Activated T-helper 1 cell treated with anti-CD3 and anti-CD28 coated beads, Interleukin-12 subunit alpha, Interleukin-12 subunit beta, Interleukin-2, Interleukin-4 antibody, amounts not matched to agents 30 ng/mL and 10 ng/mL and 1 ng/mL, durations not matched to agents 14 hours and 24 hours and 36 hours (primary cell): ENCODE data around the gene FLT1. TPM values are rescaled to one million over a fixed set of nuclear protein-coding genes. Genes with fewer than 3 reads are reported as not detected.

Experiments used
- DNase-seq: peaks from one replicate; pipeline ENCODE4 v3.0.0; 2021; ENCODE audit warnings: low spot score
- H3K27ac Mint-ChIP-seq: one replicate; pipeline ENCODE4 v1.8.0; 2021; ENCODE audit warnings: mild to moderate bottlenecking, mixed read lengths
- H3K27me3 Mint-ChIP-seq: one replicate; pipeline ENCODE4 v1.8.0; 2022; ENCODE audit warnings: mild to moderate bottlenecking, moderate library complexity, mixed read lengths; ENCODE audit not compliant: insufficient read depth
- H3K36me3 Mint-ChIP-seq: one replicate; pipeline ENCODE4 v1.8.0; 2021; ENCODE audit warnings: low read depth, mixed read lengths
- H3K4me1 Mint-ChIP-seq: one replicate; pipeline ENCODE4 v1.8.0; 2021; ENCODE audit warnings: low read depth, mixed read lengths
- H3K4me3 Mint-ChIP-seq: one replicate; pipeline ENCODE4 v1.8.0; 2021; ENCODE audit warnings: mild to moderate bottlenecking, moderate library complexity, mixed read lengths
- H3K9me3 Mint-ChIP-seq: one replicate; pipeline ENCODE4 v1.8.0; 2021; ENCODE audit warnings: mixed read lengths
- intact Hi-C: fragments of 100-400 bp; cut with micrococcal nuclease; formaldehyde crosslinking; loops from one replicate; pipeline ENCODE4 v1.15.1; 2024
- total RNA-seq: library from RNA; stranded (reverse); gene quantifications from 2 replicates; pipeline ENCODE4 v1.2.3, GENCODE V29; 2022

FLT1 gene
- total RNA-seq, 1 donor from 2014 or later, result 45.6 TPM

GRCh38 chr13:28441529-28441928 lies 53.4 kb downstream of the FLT1 start:
- no peaks in the 10 kb centered on the region for H3K4me1 Mint-ChIP-seq
- intact Hi-C loops, result no loop called here
- peaks cover 4% of the 10 kb centered on the region for H3K27me3 Mint-ChIP-seq
- no peak overlapping the region for H3K4me3 Mint-ChIP-seq
- H3K36me3 Mint-ChIP-seq, result peaks cover 7% of the 10 kb centered on the region
- H3K9me3 Mint-ChIP-seq, result peaks cover 5% of the 10 kb centered on the region
- peak overlapping the region; percentile 63 for H3K27ac Mint-ChIP-seq
- DNase-seq, result no peak

DNA sequence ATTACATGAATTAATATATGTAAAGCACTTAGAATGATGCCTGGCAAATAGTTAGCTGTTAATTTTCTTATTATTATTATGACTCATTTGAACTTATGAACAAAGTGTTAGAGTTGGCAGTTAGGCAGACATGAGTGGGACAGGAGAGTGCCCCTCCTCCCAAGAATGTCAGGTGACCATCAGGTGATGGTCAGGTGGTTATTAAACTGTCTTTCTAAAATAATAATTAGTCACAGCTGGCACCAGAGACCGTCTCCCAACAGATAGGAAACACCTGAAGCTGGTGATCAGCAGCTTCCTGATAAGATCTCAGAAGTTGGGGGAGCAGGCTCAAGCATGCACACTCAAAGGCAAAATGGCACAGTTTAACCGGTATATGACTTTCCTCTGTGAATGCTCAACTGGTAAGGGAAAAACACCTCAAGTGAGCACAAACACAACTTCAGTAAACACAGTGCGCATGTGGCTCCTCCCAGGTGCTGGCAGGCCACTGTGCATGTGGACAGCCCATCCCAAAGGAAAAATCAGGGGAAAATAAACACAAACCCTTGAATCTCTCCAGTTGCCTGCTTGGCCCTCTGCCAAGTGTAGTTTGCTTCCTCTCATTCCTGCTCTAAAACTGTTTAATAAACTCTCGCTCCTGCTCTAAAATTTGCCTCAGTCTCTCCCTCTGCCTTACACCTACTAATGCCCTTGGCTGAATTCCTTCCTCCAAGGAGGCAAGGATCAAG lies 54.0 kb downstream of the FLT1 start:
- Mint-ChIP-seq H3K27ac (peak overlapping the region; percentile 63), H3K4me1 (no peaks in the 10 kb centered on the region), H3K4me3 (no peak overlapping the region), H3K36me3 (peaks cover 5% of the 10 kb centered on the region), H3K9me3 (peaks cover 1% of the 10 kb centered on the region), H3K27me3 (peaks cover 4% of the 10 kb centered on the region)
- no peak for DNase-seq
- intact Hi-C loops, result no loop called here

- no peak overlapping the region for H3K4me3 Mint-ChIP-seq
- peaks cover 1% of the 10 kb centered on the region for H3K27me3 Mint-ChIP-seq
- DNase-seq, result no peak
- H3K27ac Mint-ChIP-seq, result no peak overlapping the region
- H3K4me1 Mint-ChIP-seq, result no peaks in the 10 kb centered on the region
- H3K9me3 Mint-ChIP-seq, result no peaks in the 10 kb centered on the region
- intact Hi-C loops, result no loop called here
- peaks cover 3% of the 10 kb centered on the region for H3K36me3 Mint-ChIP-seq
These were observed 56.2 kb downstream of the FLT1 start for GRCh38 chr13:28438598-28439334.

DNA sequence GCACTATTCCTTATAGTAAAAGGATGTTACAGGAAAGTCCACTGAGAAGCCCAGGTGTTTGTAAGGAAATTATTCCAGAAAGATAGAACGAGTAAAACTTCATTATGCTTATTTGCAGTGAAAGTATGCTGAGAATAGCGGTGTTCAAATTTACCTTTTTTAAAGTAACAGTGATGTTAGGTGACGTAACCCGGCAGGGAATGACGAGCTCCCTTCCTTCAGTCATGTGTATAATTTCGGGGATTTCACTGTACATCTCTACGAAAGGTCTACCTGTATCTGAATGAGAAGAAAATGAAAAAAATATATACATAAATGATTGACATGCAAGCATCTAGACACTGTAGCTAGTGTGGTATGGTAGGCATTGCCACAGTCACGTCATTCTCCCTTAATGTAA lies 56.9 kb downstream of the FLT1 start:
- no peak for DNase-seq
- H3K27ac Mint-ChIP-seq, result no peak overlapping the region
- intact Hi-C loops, result no loop called here
- H3K27me3 Mint-ChIP-seq, result peaks cover 1% of the 10 kb centered on the region
- H3K9me3 Mint-ChIP-seq, result no peaks in the 10 kb centered on the region
- H3K4me3 Mint-ChIP-seq, result no peak overlapping the region
- no peaks in the 10 kb centered on the region for H3K4me1 Mint-ChIP-seq
- peaks cover 3% of the 10 kb centered on the region for H3K36me3 Mint-ChIP-seq

DNA sequence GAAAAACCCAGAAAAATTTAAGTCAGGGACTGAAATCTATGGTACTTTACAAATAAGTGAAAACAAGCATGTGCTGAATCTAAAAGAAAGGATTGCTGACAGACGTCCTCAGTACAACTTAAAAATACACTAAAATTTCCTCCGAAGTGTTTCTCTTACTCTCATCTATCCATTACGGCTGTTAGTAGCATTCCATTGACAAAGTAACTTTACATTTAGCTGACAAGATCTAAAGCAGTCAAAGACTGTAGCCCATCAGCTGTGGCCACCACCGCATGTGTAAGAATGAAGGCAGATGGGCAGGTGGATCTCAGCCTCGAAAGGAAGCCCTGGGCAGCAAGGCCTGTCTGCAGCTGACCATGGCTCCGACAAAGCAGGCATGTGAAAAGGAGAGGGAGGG lies 59.0 kb downstream of the FLT1 start:
- H3K36me3 Mint-ChIP-seq, result peaks cover 1% of the 10 kb centered on the region
- H3K4me3 Mint-ChIP-seq, result no peak overlapping the region
- H3K27me3 Mint-ChIP-seq, result peaks cover 1% of the 10 kb centered on the region
- no peak overlapping the region for H3K27ac Mint-ChIP-seq
- no peak for DNase-seq
- H3K9me3 Mint-ChIP-seq, result no peaks in the 10 kb centered on the region
- H3K4me1 Mint-ChIP-seq, result no peaks in the 10 kb centered on the region
- intact Hi-C loops, result no loop called here

DNA sequence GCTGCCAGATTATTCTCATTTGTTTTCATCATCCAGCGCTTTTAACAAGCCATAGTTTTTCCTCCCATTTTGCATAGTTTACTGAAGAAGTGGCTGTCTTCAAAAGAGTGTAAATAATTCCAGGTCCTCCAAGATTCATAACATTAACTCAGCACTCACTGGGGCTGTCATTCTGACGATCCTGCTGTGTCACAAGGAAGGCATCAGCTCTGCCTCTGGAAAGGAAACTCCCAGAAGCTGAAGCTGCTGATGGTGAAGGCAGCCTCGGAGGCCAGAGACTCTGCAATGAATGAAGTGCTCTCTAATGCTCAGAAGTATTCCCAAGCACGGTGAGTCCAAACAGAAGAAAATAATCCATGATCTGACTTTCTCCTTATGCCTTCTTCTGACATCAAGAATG lies 60.0 kb downstream of the FLT1 start:
- intact Hi-C loops, result no loop called here
- peaks cover 2% of the 10 kb centered on the region for H3K36me3 Mint-ChIP-seq

DNA sequence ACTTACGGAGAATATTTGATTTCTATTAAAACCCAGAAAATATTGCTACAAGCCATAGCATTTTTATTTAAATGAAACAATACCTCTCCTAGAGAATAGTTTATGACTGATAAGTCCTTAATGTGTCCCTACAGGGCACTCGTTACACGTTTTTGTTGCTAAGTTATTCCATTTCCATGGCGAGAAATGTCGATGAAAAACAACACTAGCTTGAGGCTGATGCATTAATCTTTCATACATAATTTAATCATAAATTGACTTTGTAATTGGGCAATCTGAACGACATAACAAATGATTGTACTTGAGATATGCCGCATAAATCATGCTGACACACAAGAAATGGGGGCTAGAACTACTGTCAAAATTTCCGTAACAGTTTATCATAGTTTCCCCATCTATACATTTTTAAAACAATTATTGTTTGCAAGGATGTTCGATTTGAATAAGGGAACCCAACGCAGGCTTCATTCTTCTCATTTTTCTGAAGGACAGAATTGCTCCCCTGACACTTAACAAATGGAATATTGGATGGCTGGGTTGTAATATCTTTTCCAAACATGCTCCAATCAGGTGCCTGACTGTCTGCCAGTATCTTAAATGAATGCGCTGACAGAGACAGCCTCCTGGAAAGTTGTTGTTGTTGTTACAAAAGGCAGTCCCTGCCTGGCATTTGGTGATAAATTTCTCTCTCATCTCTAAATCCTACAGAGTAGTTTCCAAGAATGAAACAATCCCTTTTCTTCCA lies 61.9 kb downstream of the FLT1 start:
- intact Hi-C loops, result no loop called here
- H3K9me3 Mint-ChIP-seq, result no peaks in the 10 kb centered on the region
- H3K4me1 Mint-ChIP-seq, result no peaks in the 10 kb centered on the region
- DNase-seq, result no peak
- no peaks in the 10 kb centered on the region for H3K27me3 Mint-ChIP-seq
- no peak overlapping the region for H3K4me3 Mint-ChIP-seq
- H3K27ac Mint-ChIP-seq, result no peak overlapping the region
- H3K36me3 Mint-ChIP-seq, result peaks cover 7% of the 10 kb centered on the region

More for the DNA sequence above, 60.0 kb downstream of the FLT1 start:
- Mint-ChIP-seq H3K4me3 (no peak overlapping the region), H3K27ac (no peak overlapping the region), H3K27me3 (no peaks in the 10 kb centered on the region), H3K4me1 (no peaks in the 10 kb centered on the region), H3K9me3 (no peaks in the 10 kb centered on the region)
- DNase-seq, result no peak

GRCh38 chr13:28429685-28430290 lies 65.1 kb downstream of the FLT1 start:
- H3K27me3 Mint-ChIP-seq, result no peaks in the 10 kb centered on the region
- no peaks in the 10 kb centered on the region for H3K9me3 Mint-ChIP-seq
- intact Hi-C loops, result no loop called here
- no peaks in the 10 kb centered on the region for H3K4me1 Mint-ChIP-seq
- H3K36me3 Mint-ChIP-seq, result peaks cover 17% of the 10 kb centered on the region
- H3K4me3 Mint-ChIP-seq, result no peak overlapping the region
- no peak for DNase-seq
- no peak overlapping the region for H3K27ac Mint-ChIP-seq

DNA sequence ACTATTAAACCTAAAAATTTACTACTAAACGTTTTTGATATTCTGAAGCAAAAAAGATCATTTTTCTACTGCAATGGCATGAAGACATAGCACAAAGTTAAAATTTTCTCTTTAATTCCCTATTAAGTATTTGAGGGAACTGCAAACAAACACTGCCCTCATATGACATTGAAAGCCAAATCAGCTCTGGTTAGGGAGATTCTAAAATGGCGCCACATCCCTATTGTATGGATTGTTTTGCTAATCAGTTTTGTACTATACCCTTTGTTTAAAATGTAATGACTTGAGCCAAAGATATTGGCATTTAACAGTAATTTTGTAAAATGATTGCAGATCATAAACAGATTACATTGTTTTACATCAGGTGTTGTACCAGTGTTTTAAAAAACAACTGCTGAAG lies 65.8 kb downstream of the FLT1 start:
- no peaks in the 10 kb centered on the region for H3K9me3 Mint-ChIP-seq
- intact Hi-C loops, result no loop called here
- H3K27me3 Mint-ChIP-seq, result no peaks in the 10 kb centered on the region
- no peak overlapping the region for H3K4me3 Mint-ChIP-seq
- no peak for DNase-seq
- H3K4me1 Mint-ChIP-seq, result no peaks in the 10 kb centered on the region
- peaks cover 17% of the 10 kb centered on the region for H3K36me3 Mint-ChIP-seq
- no peak overlapping the region for H3K27ac Mint-ChIP-seq

DNA sequence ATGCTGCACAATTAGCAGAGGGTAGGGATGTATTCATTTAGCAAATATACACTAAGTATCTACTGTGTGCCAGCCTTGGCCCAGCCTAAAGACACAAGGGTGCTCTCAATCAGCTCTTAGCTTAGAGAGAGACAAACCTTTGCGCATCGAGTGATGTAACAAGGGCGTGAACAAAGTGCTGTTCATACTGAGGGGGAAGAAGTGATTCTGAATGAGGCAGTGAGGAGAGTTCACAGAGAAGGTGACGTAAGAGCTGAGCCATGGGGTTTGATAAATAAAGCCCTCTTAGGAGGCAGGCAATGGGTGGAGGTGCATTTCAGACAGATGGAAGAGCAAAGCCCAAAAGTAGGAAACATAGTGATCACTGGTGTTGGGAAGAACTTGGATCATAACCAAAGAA lies 68.5 kb downstream of the FLT1 start:
- Mint-ChIP-seq H3K4me3 (no peak overlapping the region), H3K9me3 (no peaks in the 10 kb centered on the region), H3K36me3 (peaks cover 25% of the 10 kb centered on the region), H3K4me1 (peaks cover 18% of the 10 kb centered on the region), H3K27ac (no peak overlapping the region), H3K27me3 (no peaks in the 10 kb centered on the region)
- intact Hi-C loops, result no loop called here
- DNase-seq, result no peak

GRCh38 chr13:28425793-28426192 lies 69.1 kb downstream of the FLT1 start:
- intact Hi-C loops, result no loop called here
- peaks cover 18% of the 10 kb centered on the region for H3K4me1 Mint-ChIP-seq
- peaks cover 25% of the 10 kb centered on the region for H3K36me3 Mint-ChIP-seq
- no peaks in the 10 kb centered on the region for H3K9me3 Mint-ChIP-seq
- H3K27me3 Mint-ChIP-seq, result no peaks in the 10 kb centered on the region
- DNase-seq, result no peak
- no peak overlapping the region for H3K27ac Mint-ChIP-seq
- no peak overlapping the region for H3K4me3 Mint-ChIP-seq

DNA sequence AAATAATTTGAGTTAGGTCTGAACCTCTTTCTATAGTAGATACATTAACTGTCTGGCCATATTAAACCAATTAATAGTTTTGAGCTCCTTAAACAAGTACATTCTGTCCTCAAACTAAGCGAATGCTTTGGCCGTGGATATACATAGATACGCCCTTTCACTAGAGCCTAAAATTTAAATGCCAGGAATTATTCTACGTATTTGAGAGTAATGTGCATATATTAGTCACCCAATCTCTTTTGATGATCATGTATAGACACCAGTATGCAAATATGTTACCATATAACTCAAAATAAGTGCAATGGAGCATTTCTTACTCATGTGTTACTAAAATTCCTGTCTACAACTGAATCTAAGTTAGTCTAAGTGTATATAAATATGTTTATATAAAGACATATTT lies 70.4 kb downstream of the FLT1 start:
- Mint-ChIP-seq H3K27me3 (no peaks in the 10 kb centered on the region), H3K4me3 (no peak overlapping the region), H3K36me3 (peaks cover 21% of the 10 kb centered on the region), H3K4me1 (peaks cover 18% of the 10 kb centered on the region), H3K9me3 (no peaks in the 10 kb centered on the region), H3K27ac (no peak overlapping the region)
- no peak for DNase-seq
- intact Hi-C loops, result no loop called here

DNA sequence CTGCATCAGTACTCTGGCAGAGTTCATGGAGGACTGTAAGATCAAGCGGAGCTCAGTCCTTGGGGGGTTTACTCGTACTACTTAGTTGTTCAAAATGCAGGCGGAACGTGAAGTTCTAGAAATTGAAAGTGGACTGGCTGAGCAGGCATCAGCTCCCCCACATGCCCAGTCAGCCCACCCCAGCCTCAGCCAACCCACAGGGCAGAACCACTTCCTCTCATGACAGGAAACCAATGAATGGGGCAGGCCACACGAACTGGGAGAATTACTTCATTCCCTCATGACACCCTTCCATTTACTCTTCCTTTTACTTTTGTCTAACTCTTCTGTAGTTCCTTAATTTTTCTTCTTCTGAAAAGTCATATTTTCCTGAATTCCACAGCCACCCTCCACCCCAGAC lies 71.9 kb downstream of the FLT1 start:
- DNase-seq, result peak; percentile 4
- no peaks in the 10 kb centered on the region for H3K9me3 Mint-ChIP-seq
- H3K36me3 Mint-ChIP-seq, result peaks cover 19% of the 10 kb centered on the region
- no peak overlapping the region for H3K4me3 Mint-ChIP-seq
- intact Hi-C loops, result no loop called here
- no peak overlapping the region for H3K27ac Mint-ChIP-seq
- H3K4me1 Mint-ChIP-seq, result peaks cover 18% of the 10 kb centered on the region
- H3K27me3 Mint-ChIP-seq, result peaks cover 2% of the 10 kb centered on the region
